ENCODE results near the gene ARID1B.

GRCh38 chr6:157172830-157173536, 395.8 kb downstream of the ARID1B start:
- TF ChIP-seq CTCF (IDR thresholded peaks at IDR 0.05; ENCODE audit: low read length) (no peak), EZH2 (IDR thresholded peaks at IDR 0.05; ENCODE audit: borderline replicate concordance, low read length) (no peak)

Measured in OCI-LY1 (cell line).